Pancreas (tissue), 10 donors: ENCODE results near the gene PDE6G. TPM values are rescaled to one million over a fixed set of nuclear protein-coding genes. Genes with fewer than 3 reads are reported as not detected.

ENCODE experiments used
- ATAC-seq, 4 donors: fragments of 200-7000 bp; cut with Tn5 transposase; one replicate each; pipeline versions ENCODE4 v1.8.0 to v1.9.1; 2020; ENCODE audit warnings: mild to moderate bottlenecking in 4 of 4, moderate library complexity in 4 of 4
- DNase-seq, 6 donors: peaks; one replicate each; pipeline ENCODE4 v3.0.0-alpha.2; 2020
- FAIRE-seq: peaks from 2 replicates; lab custom pipeline; 2012; peaks lifted over from hg19 to GRCh38; lab: Jason Lieb, UNC
- H3K27ac ChIP-seq, 4 donors: fragments of 200-600 bp; sonication (generic); 1 replicate in 3 of 4; 2 replicates in 1 of 4; pipeline versions ENCODE4 v1.5.0 to v1.8.0; 2020
- H3K27me3 ChIP-seq, 4 donors: fragments of 200-600 bp; one replicate each; pipeline ENCODE4 v1.8.0; 2021
- H3K36me3 ChIP-seq, 3 donors: fragments of 200-600 bp; sonication (generic) in 1 of 3; one replicate each; pipeline versions ENCODE4 v1.5.0 to v1.8.0; 2020 to 2021
- H3K4me1 ChIP-seq, 3 donors: fragments of 200-600 bp; one replicate each; pipeline ENCODE4 v1.8.0; 2021
- H3K4me3 ChIP-seq, 4 donors: fragments of 200-600 bp; sonication (generic) in 2 of 4; one replicate each; pipeline versions ENCODE4 v1.5.0 to v1.8.0; 2020 to 2021
- H3K9me3 ChIP-seq, 4 donors: fragments of 200-600 bp; one replicate each; pipeline ENCODE4 v1.8.0; 2021
- CTCF ChIP-seq, 4 donors: fragments of 200-600 bp; sonication (generic) in 3 of 4; IDR thresholded peaks; one replicate each; pipeline versions ENCODE4 v1.5.0 to v1.8.0; 2021; ENCODE audit warnings: antibody characterized with exemption in 4 of 4
- WGBS, 2 donors: extraction: QIAGEN DNeasy Blood & Tissue Kit; methylation state at CpG; one replicate each; pipeline ENCODE4 v1.1.7; 2013; 5-methylcytosine and 5-hydroxymethylcytosine counted together
- intact Hi-C, 3 donors: fragments of 100-400 bp; cut with DNase I; formaldehyde crosslinking; loops; one replicate each; pipeline versions ENCODE4 v1.11.1 to v1.14.2; 2022
- polyA plus RNA-seq, 2 donors: library from polyadenylated mRNA; stranded (reverse); fragments of 200-250 nt; gene quantifications; one replicate each; pipeline ENCODE4 v1.2.3, GENCODE V29; 2013
- total RNA-seq, 6 donors: library from RNA; stranded (reverse); fragmentation: NEBNext Ultra II Directional in 4 of 6; extraction: Animal tissue kit (Norgen Biotek cat#: 25700) in 4 of 6; gene quantifications; one replicate each; pipeline versions ENCODE4 v1.2.1 to v1.2.4, GENCODE V29; 2021 to 2023
- donor health status: healthy with polysubstance abuse.
- donor health status: DM: no; HTN: no; CAD: no; lungs with moderate emphysema.
- donor health status: DM: no; HTN: no; CAD: no.
- donor health status: control.
- donor health status: control.
- donor health status: Bipolar disorder and iron deficiency.
- donor health status: DM: yes; HTN: yes; CAD: no.
- donor health status: DM: no; HTN: no; CAD: no.
- donor health status: DM: no; HTN: no; CAD: no.
- donor health status: DM: yes; HTN: yes; CAD: no.

PDE6G gene
- total and polyA plus RNA-seq, 8 donors, result 0.31 to 0.49 (median 0.42) TPM; not detected in 4

- Histone ChIP-seq H3K27ac (no peak overlapping the region), H3K27me3 (no peaks in the 10 kb centered on the region), H3K36me3 (no peaks in the 10 kb centered on the region), H3K4me1 (peaks cover 13 to 16% (median 13%) of the 10 kb centered on the region in 3 donors), H3K4me3 (no peak overlapping the region), H3K9me3 (no peaks in the 10 kb centered on the region)
- FAIRE-seq (no peak), ATAC-seq (no peak), DNase-seq (no peak)
- 68 to 73% methylated on average over 18 of the region's 18 CpGs for WGBS, 2 donors
- intact Hi-C loops, result no loop called here
- TF ChIP-seq CTCF (IDR thresholded peaks at IDR 0.05), result no peak
These were observed 794 bp downstream of the PDE6G start for GRCh38 chr17:81655378-81656117.

- peak overlapping the region in 1 of 4 donors; percentile 12 for H3K4me3 ChIP-seq
- intact Hi-C loops, result no loop called here
- no peak for DNase-seq
- H3K36me3 ChIP-seq, result no peaks in the 10 kb centered on the region
- no peak for ATAC-seq
- H3K9me3 ChIP-seq, result no peaks in the 10 kb centered on the region
- no peaks in the 10 kb centered on the region for H3K4me1 ChIP-seq
- no peak for TF ChIP-seq CTCF (IDR thresholded peaks at IDR 0.05)
- no peak overlapping the region for H3K27ac ChIP-seq
- no peak for FAIRE-seq
- 44% methylated on average over 20 to 26 of the region's 27 CpGs for WGBS, 2 donors
- H3K27me3 ChIP-seq, result peaks cover 0 to 12% (median 3%) of the 10 kb centered on the region in 4 donors
These were observed 3.2 kb downstream of the PDE6G start for GRCh38 chr17:81652906-81653771.

- ATAC-seq (peak in 3 of 4 donors; percentile 54 to 67 (median 61)), DNase-seq (peak in 2 of 6 donors; percentile 59 to 75), FAIRE-seq (no peak)
- Histone ChIP-seq H3K4me3 (no peak overlapping the region), H3K27me3 (peaks cover 0 to 12% (median 3%) of the 10 kb centered on the region in 4 donors), H3K9me3 (no peaks in the 10 kb centered on the region), H3K4me1 (no peaks in the 10 kb centered on the region), H3K27ac (no peak overlapping the region), H3K36me3 (no peaks in the 10 kb centered on the region)
- intact Hi-C loops, result no loop called here
- TF ChIP-seq CTCF (IDR thresholded peaks at IDR 0.05), result no peak
- 61 to 66% methylated on average over 10 of the region's 10 CpGs for WGBS, 2 donors
These were observed 4.7 kb downstream of the PDE6G start for GRCh38 chr17:81651692-81652091.

GRCh38 chr17:81650951-81651350 is 5.4 kb downstream of the PDE6G start:
- H3K27ac ChIP-seq, result no peak overlapping the region
- no peaks in the 10 kb centered on the region for H3K9me3 ChIP-seq
- peaks cover 0 to 12% (median 3%) of the 10 kb centered on the region in 4 donors for H3K27me3 ChIP-seq
- H3K4me3 ChIP-seq, result no peak overlapping the region
- H3K4me1 ChIP-seq, result no peaks in the 10 kb centered on the region
- no peaks in the 10 kb centered on the region for H3K36me3 ChIP-seq
- DNase-seq (no peak), FAIRE-seq (no peak), ATAC-seq (no peak)
- 61 to 84% methylated on average over 9 of the region's 9 CpGs for WGBS, 2 donors
- no peak for TF ChIP-seq CTCF (IDR thresholded peaks at IDR 0.05)
- intact Hi-C loops, result no loop called here
